Kidney capillary endothelial cell (primary cell): Measurements from ENCODE around the gene RPLP1.
"Not testable (repeated sequence)": the region's sequence is repeated elsewhere in the genome, so short reads cannot be mapped to it uniquely, and the experiment has no call there.

ENCODE experiments used
- DNase-seq: peaks from one replicate; pipeline ENCODE4 v3.0.0-alpha.2; 2018; ENCODE audit warnings: low spot score

The RPLP1 gene

GRCh38 chr15:69439623-69440022, 13.0 kb upstream of the RPLP1 start:
- DNase-seq: no peak

- no peak for DNase-seq
Measured at GRCh38 chr15:69443032-69443611, 9.5 kb upstream of the RPLP1 start.

- DNase-seq: no peak
Measured at GRCh38 chr15:69444686-69445085, 7.9 kb upstream of the RPLP1 start.

GRCh38 chr15:69446953-69447352, 5.7 kb upstream of the RPLP1 start:
- no peak for DNase-seq

- not testable (repeated sequence) for DNase-seq
Measured at GRCh38 chr15:69450221-69450620, 2.4 kb upstream of the RPLP1 start.

- DNase-seq: no peak
Measured at GRCh38 chr15:69450968-69451695, 1.5 kb upstream of the RPLP1 start.

- no peak for DNase-seq
Measured at GRCh38 chr15:69451951-69452691, 497 bp upstream of the RPLP1 start.

- DNase-seq: no peak
Measured at GRCh38 chr15:69454953-69455352, 2.3 kb downstream of the RPLP1 start.

GRCh38 chr15:69456208-69457166, 3.9 kb downstream of the RPLP1 start:
- no peak for DNase-seq

GRCh38 chr15:69457304-69458280, 5.0 kb downstream of the RPLP1 start:
- no peak for DNase-seq

- no peak for DNase-seq
Measured at GRCh38 chr15:69459066-69459465, 6.4 kb downstream of the RPLP1 start.

GRCh38 chr15:69460481-69460880, 7.9 kb downstream of the RPLP1 start:
- no peak for DNase-seq

GRCh38 chr15:69462030-69462492, 9.4 kb downstream of the RPLP1 start:
- DNase-seq: no peak

- peak; percentile 97 for DNase-seq
Measured at GRCh38 chr15:69462493-69463181, 10.0 kb downstream of the RPLP1 start.

GRCh38 chr15:69463182-69463756, 10.7 kb downstream of the RPLP1 start:
- DNase-seq: no peak

GRCh38 chr15:69465253-69465652, 12.6 kb downstream of the RPLP1 start:
- DNase-seq: no peak

- DNase-seq: no peak
Measured at GRCh38 chr15:69466733-69467132, 14.1 kb downstream of the RPLP1 start.

- no peak for DNase-seq
Measured at GRCh38 chr15:69467636-69468035, 15.0 kb downstream of the RPLP1 start.

- no peak for DNase-seq
Measured at GRCh38 chr15:69468241-69469121, 15.9 kb downstream of the RPLP1 start.
